Astrocyte of the spinal cord (primary cell): ENCODE results near the gene LAMA5.

Experiments used
- DNase-seq: peaks from one replicate; pipeline ENCODE4 v3.0.0; 2011; ENCODE audit warnings: low read depth, low spot score
- H3K4me3 ChIP-seq: 2 replicates; pipeline ENCODE4 v1.5.1; 2011; ENCODE audit warnings: low read depth, mild to moderate bottlenecking, low read length, moderate library complexity
- CTCF ChIP-seq: IDR thresholded peaks from 2 replicates; pipeline ENCODE4 v1.5.1; 2012; ENCODE audit warnings: low read depth, mild to moderate bottlenecking, low read length, inconsistent platforms
- in situ Hi-C: cut with HindIII; loops from 2 replicates; pipeline ENCODE4 v1.10.0; 2017; ENCODE audit warnings: low sequenced_read_pairs

Gene LAMA5

DNA sequence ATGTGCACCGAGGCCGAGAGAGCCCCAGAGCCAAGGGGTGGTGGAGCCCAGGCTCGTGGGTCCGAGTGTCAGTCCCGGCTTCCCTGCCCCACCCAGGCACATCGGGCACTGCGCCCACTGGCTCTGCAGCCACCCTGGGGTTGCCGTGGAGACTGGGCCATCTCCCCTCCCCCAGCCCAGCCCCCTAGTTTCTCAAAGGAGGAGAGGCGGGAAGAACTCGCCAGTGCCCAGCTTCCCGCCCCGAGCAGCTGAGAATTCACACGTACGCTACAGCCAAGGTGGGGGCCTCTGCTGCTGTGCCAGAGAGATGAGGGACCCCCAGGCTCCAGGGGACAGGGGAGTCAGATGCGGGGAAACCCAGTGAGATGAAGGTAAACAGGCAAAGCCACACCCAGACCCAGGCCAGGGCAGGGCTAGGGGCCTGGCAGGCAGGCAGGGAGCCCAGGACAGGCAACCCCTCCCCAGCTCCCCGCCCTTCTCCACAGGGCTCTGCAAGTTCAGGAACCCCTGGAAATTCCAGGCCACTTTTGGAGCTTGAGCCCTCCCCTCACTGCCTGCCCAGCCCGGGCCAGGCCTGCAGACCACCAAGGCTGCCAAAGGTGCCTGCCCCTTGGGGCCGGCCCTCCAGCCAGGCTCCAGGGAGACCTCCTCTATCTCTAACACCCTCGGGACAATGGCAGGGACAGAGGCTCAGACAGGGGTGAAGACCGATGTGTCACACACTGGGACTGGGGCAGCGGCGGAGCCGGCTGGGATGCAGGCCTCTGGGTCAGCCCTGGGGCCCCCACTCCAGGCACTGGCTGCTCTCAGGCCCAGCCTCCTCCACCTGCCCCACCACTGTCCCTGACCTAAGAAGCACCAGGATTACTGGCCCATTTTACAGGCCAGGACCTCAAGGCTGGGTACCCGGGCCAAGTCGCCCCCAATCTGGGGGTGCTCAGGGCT is 6.0 kb downstream of the LAMA5 start:
- no peak overlapping the region for H3K4me3 ChIP-seq
- in situ Hi-C loops = no loop called here
- TF ChIP-seq CTCF = no peak
- no peak for DNase-seq

DNA sequence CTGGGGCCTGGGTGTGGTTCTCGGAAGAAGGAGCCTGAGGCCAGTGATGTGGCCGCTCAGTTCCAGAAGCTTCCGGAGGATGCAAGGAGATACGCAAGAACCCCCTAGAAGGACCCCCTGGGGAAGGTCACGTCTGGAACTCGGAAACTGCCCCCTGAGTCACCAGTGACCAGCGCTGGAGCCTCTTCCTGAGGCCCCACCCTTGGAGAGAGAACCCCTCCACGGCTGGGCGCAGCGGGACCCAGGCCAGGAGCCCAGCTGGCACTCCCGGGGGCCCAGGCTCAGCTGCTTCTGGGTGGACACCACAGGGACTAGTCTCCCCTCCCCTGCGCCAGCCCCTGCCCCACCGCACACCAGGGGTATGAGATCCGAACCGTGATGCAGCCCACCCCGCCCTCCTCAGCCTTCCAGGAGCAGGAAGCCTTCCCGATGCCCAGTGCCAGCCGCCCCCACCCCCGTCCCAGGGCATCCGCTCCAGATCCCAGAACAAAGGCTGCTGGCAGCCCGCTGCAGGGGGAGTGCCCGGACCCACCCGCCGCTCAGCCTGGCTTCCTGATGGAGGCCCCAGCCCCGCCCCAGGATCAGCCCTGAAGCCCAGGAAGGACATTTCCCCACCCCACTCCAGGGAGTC is 7.5 kb downstream of the LAMA5 start:
- DNase-seq = peak; percentile 83
- in situ Hi-C loops = no loop called here
- TF ChIP-seq CTCF = no peak
- no peak overlapping the region for H3K4me3 ChIP-seq

DNA sequence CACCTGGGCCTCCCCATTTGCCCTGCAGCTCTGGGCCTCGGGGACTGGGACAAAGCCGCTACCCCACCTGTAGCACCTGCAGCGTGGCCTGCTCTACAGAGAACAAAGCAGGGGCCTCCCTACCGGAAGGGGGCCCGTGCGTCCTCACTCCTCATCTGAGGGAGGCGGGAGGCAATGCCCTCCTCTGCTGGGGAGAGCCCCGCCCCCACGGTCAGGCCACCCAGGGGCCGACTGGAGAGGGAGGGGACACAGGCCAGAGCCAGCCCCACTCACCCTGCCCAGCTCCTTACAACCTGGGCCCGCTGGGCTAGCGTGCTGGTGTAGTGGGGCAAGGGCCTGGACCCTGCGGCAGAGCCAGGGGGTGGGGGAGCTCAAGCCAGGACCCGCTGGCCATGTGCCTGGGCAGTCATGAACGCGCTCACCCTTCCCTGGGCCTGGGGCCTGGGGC is 8.0 kb downstream of the LAMA5 start:
- no peak for DNase-seq
- no peak for TF ChIP-seq CTCF
- H3K4me3 ChIP-seq = no peak overlapping the region
- in situ Hi-C loops = no loop called here

- in situ Hi-C loops = no loop called here
- no peak for TF ChIP-seq CTCF
- DNase-seq = no peak
- no peak overlapping the region for H3K4me3 ChIP-seq
Measured at GRCh38 chr20:62358171-62359042, 8.7 kb downstream of the LAMA5 start.

GRCh38 chr20:62357681-62358080 is 9.4 kb downstream of the LAMA5 start:
- no peak overlapping the region for H3K4me3 ChIP-seq
- TF ChIP-seq CTCF = no peak
- in situ Hi-C loops = no loop called here
- DNase-seq = no peak

DNA sequence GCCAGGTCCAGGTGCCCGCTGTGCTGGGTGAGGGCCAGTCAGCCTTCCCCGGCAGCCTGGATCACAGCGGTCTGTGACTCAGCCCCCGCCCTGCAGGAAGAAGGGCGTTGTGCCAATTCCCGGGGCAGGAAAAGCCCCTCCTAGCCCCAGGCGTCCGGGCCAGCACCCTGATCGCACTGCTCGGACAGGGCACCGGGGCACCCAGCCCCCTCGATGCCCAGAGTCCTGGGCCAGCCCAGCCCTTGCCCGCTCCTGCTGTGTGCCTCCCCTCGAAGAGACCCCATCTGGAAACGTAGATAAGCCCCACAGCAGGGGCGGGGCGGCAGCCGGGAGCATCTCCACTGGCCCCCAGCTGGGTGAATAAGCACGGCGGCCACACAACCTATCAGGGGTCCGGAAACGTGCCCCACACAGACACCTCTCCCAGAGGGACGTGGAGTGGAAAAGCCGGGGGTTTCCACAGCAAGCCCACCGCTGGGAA is 9.9 kb downstream of the LAMA5 start:
- in situ Hi-C loops = no loop called here
- peak; percentile 79 for DNase-seq
- no peak for TF ChIP-seq CTCF
- H3K4me3 ChIP-seq = no peak overlapping the region
